Non-pigmented ciliary epithelial cell (primary cell): ENCODE results near the gene PLXNA4.
A peak's percentile ranks its signal among the peaks of the same experiment; 100 is the strongest.

Experiments
- DNase-seq: peaks from one replicate; pipeline ENCODE4 v3.0.0-alpha.2; 2010; ENCODE audit warnings: low read depth

PLXNA4 gene

GRCh38 chr7:132416395-132416794 lies 159.9 kb downstream of the PLXNA4 start:
- no peak for DNase-seq

- no peak for DNase-seq
Observed at GRCh38 chr7:132415259-132415658, 161.0 kb downstream of the PLXNA4 start.

GRCh38 chr7:132414857-132415256 lies 161.4 kb downstream of the PLXNA4 start:
- no peak for DNase-seq

GRCh38 chr7:132412435-132412834 lies 163.8 kb downstream of the PLXNA4 start:
- no peak for DNase-seq

GRCh38 chr7:132410861-132411541 lies 165.3 kb downstream of the PLXNA4 start:
- no peak for DNase-seq

- DNase-seq: no peak
Observed at GRCh38 chr7:132410385-132410784, 165.9 kb downstream of the PLXNA4 start.

GRCh38 chr7:132407764-132408163 lies 168.5 kb downstream of the PLXNA4 start:
- DNase-seq: no peak

- DNase-seq: no peak
Observed at GRCh38 chr7:132406039-132406438, 170.2 kb downstream of the PLXNA4 start.

GRCh38 chr7:132404261-132404660 lies 172.0 kb downstream of the PLXNA4 start:
- DNase-seq: no peak

GRCh38 chr7:132403465-132404110 lies 172.7 kb downstream of the PLXNA4 start:
- DNase-seq: no peak

GRCh38 chr7:132402751-132403245 lies 173.5 kb downstream of the PLXNA4 start:
- DNase-seq: no peak

GRCh38 chr7:132402096-132402495 lies 174.2 kb downstream of the PLXNA4 start:
- DNase-seq: no peak

GRCh38 chr7:132400561-132401142 lies 175.6 kb downstream of the PLXNA4 start:
- DNase-seq: no peak

- DNase-seq: no peak
Observed at GRCh38 chr7:132399367-132399766, 176.9 kb downstream of the PLXNA4 start.

- no peak for DNase-seq
Observed at GRCh38 chr7:132398253-132398925, 177.9 kb downstream of the PLXNA4 start.

GRCh38 chr7:132397070-132397469 lies 179.2 kb downstream of the PLXNA4 start:
- no peak for DNase-seq

GRCh38 chr7:132395361-132395760 lies 180.9 kb downstream of the PLXNA4 start:
- DNase-seq: no peak

GRCh38 chr7:132394283-132395198 lies 181.7 kb downstream of the PLXNA4 start:
- no peak for DNase-seq

GRCh38 chr7:132393789-132394261 lies 182.4 kb downstream of the PLXNA4 start:
- no peak for DNase-seq

GRCh38 chr7:132392713-132393112 lies 183.6 kb downstream of the PLXNA4 start:
- DNase-seq: no peak

GRCh38 chr7:132390705-132391104 lies 185.6 kb downstream of the PLXNA4 start:
- peak; percentile 23 for DNase-seq
